Natural killer cell treated with Interleukin-12 subunit alpha and Interleukin-12 subunit beta and Interleukin-15 and Interleukin-18, amount 100 ng/mL, for 72 hours (primary cell): ENCODE data around the gene HOXA6. TPM values are rescaled to one million over a fixed set of nuclear protein-coding genes. Genes with fewer than 3 reads are reported as not detected.

Experiments
- ATAC-seq, 2 donors: fragments of 150-1000 bp; cut with Tn5 transposase in 1 of 2; sonication (Bioruptor Pico), chemical (Tn5 transposase) in 1 of 2; 2 replicates each; pipeline ENCODE4 v1.10.0; 2021
- DNase-seq: peaks from one replicate; pipeline ENCODE4 v3.0.0; 2022; ENCODE audit warnings: low spot score
- H3K27ac Mint-ChIP-seq, 2 donors: 1 replicate in 1 of 2; 2 replicates in 1 of 2; pipeline ENCODE4 v1.8.0; 2022; ENCODE audit warnings: mixed read lengths in 2 of 2, mild to moderate bottlenecking in 1 of 2, moderate library complexity in 1 of 2
- H3K27me3 Mint-ChIP-seq, 2 donors: 1 replicate in 1 of 2; 2 replicates in 1 of 2; pipeline ENCODE4 v1.8.0; 2022; ENCODE audit warnings: mixed read lengths in 2 of 2
- H3K36me3 Mint-ChIP-seq: one replicate; pipeline ENCODE4 v1.8.0; 2022; ENCODE audit warnings: mixed read lengths
- H3K4me1 Mint-ChIP-seq, 2 donors: 1 replicate in 1 of 2; 2 replicates in 1 of 2; pipeline ENCODE4 v1.8.0; 2022; ENCODE audit warnings: low read depth in 2 of 2, mixed read lengths in 2 of 2, mild to moderate bottlenecking in 1 of 2
- H3K4me3 Mint-ChIP-seq: one replicate; pipeline ENCODE4 v1.8.0; 2022; ENCODE audit warnings: mixed read lengths
- H3K9me3 Mint-ChIP-seq: 2 replicates; pipeline ENCODE4 v1.8.0; 2022; ENCODE audit warnings: mixed read lengths
- total RNA-seq, 2 donors: library from RNA; stranded (reverse); gene quantifications; one replicate each; pipeline ENCODE4 v1.2.3, GENCODE V29; 2022

Gene HOXA6
- total RNA-seq, 2 donors from 2014 or later = 0.81 TPM; not detected in 1

GRCh38 chr7:27129729-27130539 is 17.6 kb downstream of the HOXA6 start:
- no peaks in the 10 kb centered on the region for H3K9me3 Mint-ChIP-seq
- H3K27me3 Mint-ChIP-seq = peaks cover 32 to 69% of the 10 kb centered on the region in 2 donors
- no peak overlapping the region for H3K4me3 Mint-ChIP-seq
- H3K36me3 Mint-ChIP-seq = no peaks in the 10 kb centered on the region
- DNase-seq (no peak), ATAC-seq (peak; percentile 36 to 68)
- peaks cover 13 to 16% of the 10 kb centered on the region in 2 donors for H3K4me1 Mint-ChIP-seq
- H3K27ac Mint-ChIP-seq = no peak overlapping the region

GRCh38 chr7:27128776-27129728 is 18.5 kb downstream of the HOXA6 start:
- Mint-ChIP-seq H3K27me3 (peaks cover 28 to 60% of the 10 kb centered on the region in 2 donors), H3K36me3 (no peaks in the 10 kb centered on the region), H3K4me3 (no peak overlapping the region), H3K4me1 (peaks cover 4 to 7% of the 10 kb centered on the region in 2 donors), H3K27ac (peak overlapping the region in 1 of 2 donors; percentile 43), H3K9me3 (no peaks in the 10 kb centered on the region)
- DNase-seq = no peak
- no peak for ATAC-seq

GRCh38 chr7:27128034-27128433 is 19.5 kb downstream of the HOXA6 start:
- ATAC-seq (no peak), DNase-seq (no peak)
- peaks cover 0 to 3% of the 10 kb centered on the region in 2 donors for H3K4me1 Mint-ChIP-seq
- H3K4me3 Mint-ChIP-seq = no peak overlapping the region
- no peaks in the 10 kb centered on the region for H3K36me3 Mint-ChIP-seq
- H3K9me3 Mint-ChIP-seq = no peaks in the 10 kb centered on the region
- peaks cover 24 to 50% of the 10 kb centered on the region in 2 donors for H3K27me3 Mint-ChIP-seq
- H3K27ac Mint-ChIP-seq = no peak overlapping the region

- peaks cover 24 to 38% of the 10 kb centered on the region in 2 donors for H3K27me3 Mint-ChIP-seq
These were observed 20.8 kb downstream of the HOXA6 start for GRCh38 chr7:27126596-27127327.

GRCh38 chr7:27125986-27126394 is 21.6 kb downstream of the HOXA6 start:
- Mint-ChIP-seq H3K4me1 (peaks cover 0 to 3% of the 10 kb centered on the region in 2 donors), H3K36me3 (no peaks in the 10 kb centered on the region), H3K27me3 (peaks cover 24 to 35% of the 10 kb centered on the region in 2 donors), H3K4me3 (no peak overlapping the region), H3K9me3 (no peaks in the 10 kb centered on the region), H3K27ac (no peak overlapping the region)
- ATAC-seq = no peak
- no peak for DNase-seq

More at GRCh38 chr7:27126596-27127327, 20.8 kb downstream of the HOXA6 start:
- Mint-ChIP-seq H3K4me1 (peaks cover 0 to 3% of the 10 kb centered on the region in 2 donors), H3K27ac (no peak overlapping the region), H3K36me3 (no peaks in the 10 kb centered on the region), H3K9me3 (no peaks in the 10 kb centered on the region), H3K4me3 (no peak overlapping the region)
- ATAC-seq (no peak), DNase-seq (no peak)

GRCh38 chr7:27124902-27125689 is 22.5 kb downstream of the HOXA6 start:
- ATAC-seq (peak in 1 of 2 donors; percentile 44), DNase-seq (no peak)
- H3K27me3 Mint-ChIP-seq = peaks cover 24 to 35% of the 10 kb centered on the region in 2 donors

GRCh38 chr7:27124096-27124901 is 23.3 kb downstream of the HOXA6 start:
- H3K27me3 Mint-ChIP-seq = peaks cover 24 to 34% of the 10 kb centered on the region in 2 donors
- no peak overlapping the region for H3K4me3 Mint-ChIP-seq
- peaks cover 0 to 3% of the 10 kb centered on the region in 2 donors for H3K4me1 Mint-ChIP-seq
- ATAC-seq (no peak), DNase-seq (no peak)
- no peak overlapping the region for H3K27ac Mint-ChIP-seq
- H3K36me3 Mint-ChIP-seq = no peaks in the 10 kb centered on the region
- no peaks in the 10 kb centered on the region for H3K9me3 Mint-ChIP-seq

More at GRCh38 chr7:27124902-27125689, 22.5 kb downstream of the HOXA6 start:
- no peaks in the 10 kb centered on the region for H3K9me3 Mint-ChIP-seq
- H3K27ac Mint-ChIP-seq = no peak overlapping the region
- H3K4me3 Mint-ChIP-seq = no peak overlapping the region
- H3K36me3 Mint-ChIP-seq = no peaks in the 10 kb centered on the region
- H3K4me1 Mint-ChIP-seq = peaks cover 0 to 3% of the 10 kb centered on the region in 2 donors

GRCh38 chr7:27123477-27124053 is 24.0 kb downstream of the HOXA6 start:
- no peak overlapping the region for H3K27ac Mint-ChIP-seq
- no peak overlapping the region for H3K4me3 Mint-ChIP-seq
- ATAC-seq (no peak), DNase-seq (no peak)
- no peaks in the 10 kb centered on the region for H3K9me3 Mint-ChIP-seq
- peaks cover 19 to 27% of the 10 kb centered on the region in 2 donors for H3K27me3 Mint-ChIP-seq
- H3K4me1 Mint-ChIP-seq = no peaks in the 10 kb centered on the region
- no peaks in the 10 kb centered on the region for H3K36me3 Mint-ChIP-seq

- H3K27me3 Mint-ChIP-seq = peaks cover 17 to 26% of the 10 kb centered on the region in 2 donors
- H3K36me3 Mint-ChIP-seq = no peaks in the 10 kb centered on the region
- no peak overlapping the region for H3K4me3 Mint-ChIP-seq
- DNase-seq (no peak), ATAC-seq (no peak)
- H3K4me1 Mint-ChIP-seq = no peaks in the 10 kb centered on the region
- no peak overlapping the region for H3K27ac Mint-ChIP-seq
- H3K9me3 Mint-ChIP-seq = no peaks in the 10 kb centered on the region
These were observed 24.5 kb downstream of the HOXA6 start for GRCh38 chr7:27123007-27123476.

GRCh38 chr7:27122077-27122910 is 25.3 kb downstream of the HOXA6 start:
- no peaks in the 10 kb centered on the region for H3K9me3 Mint-ChIP-seq
- no peak overlapping the region for H3K27ac Mint-ChIP-seq
- H3K4me3 Mint-ChIP-seq = no peak overlapping the region
- DNase-seq (no peak), ATAC-seq (no peak)
- H3K4me1 Mint-ChIP-seq = no peaks in the 10 kb centered on the region
- H3K36me3 Mint-ChIP-seq = no peaks in the 10 kb centered on the region
- peaks cover 13 to 19% of the 10 kb centered on the region in 2 donors for H3K27me3 Mint-ChIP-seq

- H3K9me3 Mint-ChIP-seq = no peaks in the 10 kb centered on the region
- no peaks in the 10 kb centered on the region for H3K36me3 Mint-ChIP-seq
- peaks cover 10 to 13% of the 10 kb centered on the region in 2 donors for H3K27me3 Mint-ChIP-seq
- no peaks in the 10 kb centered on the region for H3K4me1 Mint-ChIP-seq
- DNase-seq = no peak
- no peak overlapping the region for H3K27ac Mint-ChIP-seq
- no peak overlapping the region for H3K4me3 Mint-ChIP-seq
- ATAC-seq = no peak
These were observed 25.9 kb downstream of the HOXA6 start for GRCh38 chr7:27121684-27122076.
